ENCODE results near the gene MAU2. TPM values are rescaled to one million over a fixed set of nuclear protein-coding genes. Genes with fewer than 3 reads are reported as not detected.

MAU2 gene
- total RNA-seq, 2 donors from 2014 or later = 64.1 to 64.3 TPM

GRCh38 chr19:19343762-19344161 is 23.1 kb downstream of the MAU2 start:
- no peaks in the 10 kb centered on the region for H3K27me3 ChIP-seq (ENCODE audit: control insufficient read depth, insufficient read depth, low read length, poor library complexity, severe bottlenecking)
- H3K4me1 ChIP-seq (ENCODE audit: control insufficient read depth, insufficient read depth, low read length) = no peaks in the 10 kb centered on the region
- no peaks in the 10 kb centered on the region for H3K27me3 Mint-ChIP-seq (ENCODE audit: insufficient read depth)
- H3K27ac ChIP-seq (ENCODE audit: low read depth, low read length) = no peak overlapping the region
- no peak overlapping the region for H3K4me3 ChIP-seq (ENCODE audit: low read length)
- no peaks in the 10 kb centered on the region for H3K9me3 ChIP-seq (ENCODE audit: control insufficient read depth, low read length)
- H3K4me1 Mint-ChIP-seq = no peaks in the 10 kb centered on the region
- H3K9ac ChIP-seq (ENCODE audit: extremely low read depth, low read length, poor library complexity, severe bottlenecking) = no peak overlapping the region
- H3K36me3 ChIP-seq (ENCODE audit: control insufficient read depth, insufficient read depth, low read length) = peaks cover 47% of the 10 kb centered on the region
- no peaks in the 10 kb centered on the region for H3K9me3 Mint-ChIP-seq
- no peak overlapping the region for H3K27ac Mint-ChIP-seq
- 87 to 92% methylated on average over 6 to 14 of the region's 14 CpGs for WGBS, 2 experiments (ENCODE audit: insufficient coverage in 1 of 2, insufficient read length in 1 of 2)
- TF ChIP-seq CTCF (conservative IDR thresholded peaks at IDR 0.05) = no peak
- DNase-seq = no peak
- H3K4me3 Mint-ChIP-seq = no peak overlapping the region
- peaks cover 44% of the 10 kb centered on the region for H3K36me3 Mint-ChIP-seq (ENCODE audit: low read depth)

GRCh38 chr19:19345232-19345631 is 24.6 kb downstream of the MAU2 start:
- no peak overlapping the region for H3K9ac ChIP-seq (ENCODE audit: extremely low read depth, low read length, poor library complexity, severe bottlenecking)
- H3K27me3 ChIP-seq (ENCODE audit: control insufficient read depth, insufficient read depth, low read length, poor library complexity, severe bottlenecking) = no peaks in the 10 kb centered on the region
- H3K4me3 ChIP-seq (ENCODE audit: low read length) = no peak overlapping the region
- no peaks in the 10 kb centered on the region for H3K4me1 ChIP-seq (ENCODE audit: control insufficient read depth, insufficient read depth, low read length)
- DNase-seq = no peak
- WGBS, 2 experiments (ENCODE audit: insufficient coverage in 1 of 2, insufficient read length in 1 of 2) = 95 to 99% methylated on average over 10 to 21 of the region's 21 CpGs
- H3K27ac Mint-ChIP-seq = no peak overlapping the region
- H3K27me3 Mint-ChIP-seq (ENCODE audit: insufficient read depth) = no peaks in the 10 kb centered on the region
- H3K36me3 Mint-ChIP-seq (ENCODE audit: low read depth) = peaks cover 52% of the 10 kb centered on the region
- H3K36me3 ChIP-seq (ENCODE audit: control insufficient read depth, insufficient read depth, low read length) = peaks cover 48% of the 10 kb centered on the region
- no peaks in the 10 kb centered on the region for H3K4me1 Mint-ChIP-seq
- H3K4me3 Mint-ChIP-seq = no peak overlapping the region
- TF ChIP-seq CTCF (conservative IDR thresholded peaks at IDR 0.05) = no peak
- H3K27ac ChIP-seq (ENCODE audit: low read depth, low read length) = no peak overlapping the region
- no peaks in the 10 kb centered on the region for H3K9me3 Mint-ChIP-seq
- no peaks in the 10 kb centered on the region for H3K9me3 ChIP-seq (ENCODE audit: control insufficient read depth, low read length)

GRCh38 chr19:19345970-19346369 is 25.3 kb downstream of the MAU2 start:
- Mint-ChIP-seq H3K36me3 (ENCODE audit: low read depth) (peaks cover 54% of the 10 kb centered on the region), H3K4me3 (no peak overlapping the region), H3K27ac (no peak overlapping the region), H3K9me3 (no peaks in the 10 kb centered on the region), H3K27me3 (ENCODE audit: insufficient read depth) (no peaks in the 10 kb centered on the region), H3K4me1 (no peaks in the 10 kb centered on the region)
- Histone ChIP-seq H3K9ac (ENCODE audit: extremely low read depth, low read length, poor library complexity, severe bottlenecking) (no peak overlapping the region), H3K4me3 (ENCODE audit: low read length) (no peak overlapping the region), H3K36me3 (ENCODE audit: control insufficient read depth, insufficient read depth, low read length) (peaks cover 49% of the 10 kb centered on the region), H3K27me3 (ENCODE audit: control insufficient read depth, insufficient read depth, low read length, poor library complexity, severe bottlenecking) (no peaks in the 10 kb centered on the region), H3K27ac (ENCODE audit: low read depth, low read length) (no peak overlapping the region), H3K9me3 (ENCODE audit: control insufficient read depth, low read length) (no peaks in the 10 kb centered on the region), H3K4me1 (ENCODE audit: control insufficient read depth, insufficient read depth, low read length) (no peaks in the 10 kb centered on the region)
- WGBS, 2 experiments (ENCODE audit: insufficient coverage in 1 of 2, insufficient read length in 1 of 2) = 92 to 96% methylated on average over 7 to 11 of the region's 11 CpGs
- DNase-seq = no peak
- no peak for TF ChIP-seq CTCF (conservative IDR thresholded peaks at IDR 0.05)
